ENCODE results near the gene SUN3.
"Not testable (repeated sequence)": the region's sequence is repeated elsewhere in the genome, so short reads cannot be mapped to it uniquely, and the experiment has no call there.

The SUN3 gene

GRCh38 chr7:47988496-47989386, 40.2 kb downstream of the SUN3 start:
- Mint-ChIP-seq H3K36me3 (ENCODE audit: low read depth) (no peaks in the 10 kb centered on the region), H3K27me3 (ENCODE audit: low read depth) (peaks cover 4% of the 10 kb centered on the region), H3K27ac (peak overlapping the region; percentile 2 to 74 (median 60)), H3K9me3 (no peaks in the 10 kb centered on the region), H3K4me3 (peak overlapping the region in 1 of 3 experiments; percentile 9), H3K4me1 (peaks cover 18% of the 10 kb centered on the region)
- peak; percentile 19 to 31 (median 25) for TF ChIP-seq CTCF (IDR thresholded peaks at IDR 0.05; ENCODE audit: unreplicated experiment in 3 of 3)

GRCh38 chr7:47982610-47983009, 46.3 kb downstream of the SUN3 start:
- Mint-ChIP-seq H3K4me1 (peaks cover 16% of the 10 kb centered on the region), H3K9me3 (no peaks in the 10 kb centered on the region), H3K36me3 (ENCODE audit: low read depth) (peaks cover 9% of the 10 kb centered on the region), H3K4me3 (peak overlapping the region in 1 of 3 experiments; percentile 1), H3K27ac (no peak overlapping the region), H3K27me3 (ENCODE audit: low read depth) (peaks cover 3% of the 10 kb centered on the region)
- no peak for TF ChIP-seq CTCF (IDR thresholded peaks at IDR 0.05; ENCODE audit: unreplicated experiment in 3 of 3)

- not testable (repeated sequence) for H3K9me3 Mint-ChIP-seq; H3K27me3 Mint-ChIP-seq (ENCODE audit: low read depth); H3K27ac Mint-ChIP-seq
- peak overlapping the region in 1 of 3 experiments; percentile 28 for H3K4me3 Mint-ChIP-seq
- H3K4me1 Mint-ChIP-seq: peaks cover 21% of the 10 kb centered on the region
- peaks cover 24% of the 10 kb centered on the region for H3K36me3 Mint-ChIP-seq (ENCODE audit: low read depth)
These were observed 48.3 kb downstream of the SUN3 start for GRCh38 chr7:47980648-47981047.

GRCh38 chr7:47979832-47980181, 49.1 kb downstream of the SUN3 start:
- Mint-ChIP-seq H3K36me3 (ENCODE audit: low read depth) (peaks cover 30% of the 10 kb centered on the region), H3K27ac (peak overlapping the region; percentile 91 to 96 (median 94)), H3K4me1 (peaks cover 21% of the 10 kb centered on the region), H3K4me3 (peak overlapping the region; percentile 88 to 89 (median 88)), H3K9me3 (no peaks in the 10 kb centered on the region), H3K27me3 (ENCODE audit: low read depth) (peaks cover 3% of the 10 kb centered on the region)
- no peak for TF ChIP-seq CTCF (IDR thresholded peaks at IDR 0.05; ENCODE audit: unreplicated experiment in 3 of 3)

- TF ChIP-seq CTCF (IDR thresholded peaks at IDR 0.05; ENCODE audit: unreplicated experiment in 3 of 3): no peak
- peaks cover 35% of the 10 kb centered on the region for H3K36me3 Mint-ChIP-seq (ENCODE audit: low read depth)
- peak within 1 kb of the TSS; percentile 91 to 96 (median 94) for H3K27ac Mint-ChIP-seq
- peaks cover 21% of the 10 kb centered on the region for H3K4me1 Mint-ChIP-seq
- no peaks in the 10 kb centered on the region for H3K9me3 Mint-ChIP-seq
- peaks cover 3% of the 10 kb centered on the region for H3K27me3 Mint-ChIP-seq (ENCODE audit: low read depth)
- peak within 1 kb of the TSS; percentile 88 to 89 (median 88) for H3K4me3 Mint-ChIP-seq
These were observed 49.6 kb downstream of the SUN3 start, which contains the start of gene HUS1 for GRCh38 chr7:47979145-47979831. HUS1 (minus strand) TSS chr7:47979615; CDS start chr7:47979519, 96 bp downstream.

GRCh38 chr7:47978790-47979144, 50.1 kb downstream of the SUN3 start:
- Mint-ChIP-seq H3K9me3 (no peaks in the 10 kb centered on the region), H3K27ac (peak overlapping the region; percentile 91 to 96 (median 94)), H3K4me1 (peaks cover 21% of the 10 kb centered on the region), H3K4me3 (peak overlapping the region; percentile 88 to 89 (median 88)), H3K27me3 (ENCODE audit: low read depth) (peaks cover 3% of the 10 kb centered on the region), H3K36me3 (ENCODE audit: low read depth) (peaks cover 40% of the 10 kb centered on the region)
- TF ChIP-seq CTCF (IDR thresholded peaks at IDR 0.05; ENCODE audit: unreplicated experiment in 3 of 3): no peak

Data from nephron (organoid).